MCF 10A (cell line): ENCODE results near the gene SLC25A48. TPM values are rescaled to one million over a fixed set of nuclear protein-coding genes. Genes with fewer than 3 reads are reported as not detected.

Source experiments
- Bru-seq: library from RNA; stranded (reverse); fragments of 400-500 nt; gene quantifications from one replicate; lab custom pipeline; 2021; lab: Mats Ljungman, UMichigan
- BruChase-seq, 2 experiments: library from RNA; stranded (reverse); fragments of 400-500 nt; gene quantifications; one replicate each; lab custom pipeline; 2021; lab: Mats Ljungman, UMichigan
- BruUV-seq: library from RNA; stranded (reverse); fragments of 400-500 nt; replicated peaks from 2 replicates; lab custom pipeline; 2021; lab: Mats Ljungman, UMichigan
- CTCF ChIA-PET: fragments of 300-600 bp; sonication (Branson Sonifier 250); formaldehyde crosslinking; extraction: SDS; loops from one replicate; lab custom pipeline; 2021; ENCODE audit warnings: antibody characterized with exemption, inconsistent platforms; lab: Yijun Ruan, JAX
- POLR2A ChIA-PET: fragments of 300-600, 350-650 bp; sonication (Branson Sonifier 250); formaldehyde crosslinking; extraction: SDS; loops from one replicate; lab custom pipeline; 2020; ENCODE audit warnings: antibody characterized with exemption, inconsistent platforms; lab: Yijun Ruan, JAX
- DNase-seq: peaks from one replicate; pipeline ENCODE4 v3.0.0-alpha.2; 2018; ENCODE audit not compliant: unreplicated experiment
- H3K27ac Mint-ChIP-seq: one replicate; pipeline ENCODE4 v1.8.0; 2022; ENCODE audit warnings: mild to moderate bottlenecking, low read depth, mixed read lengths; ENCODE audit not compliant: unreplicated experiment
- H3K27me3 Mint-ChIP-seq: one replicate; pipeline ENCODE4 v1.8.0; 2022; ENCODE audit warnings: mixed read lengths; ENCODE audit not compliant: insufficient read depth, unreplicated experiment
- H3K36me3 Mint-ChIP-seq: one replicate; pipeline ENCODE4 v1.8.0; 2022; ENCODE audit warnings: mild to moderate bottlenecking, moderate library complexity, mixed read lengths; ENCODE audit not compliant: insufficient read depth, unreplicated experiment
- H3K4me1 Mint-ChIP-seq: one replicate; pipeline ENCODE4 v1.8.0; 2022; ENCODE audit warnings: mixed read lengths; ENCODE audit not compliant: insufficient read depth, unreplicated experiment
- H3K4me3 Mint-ChIP-seq: one replicate; pipeline ENCODE4 v1.8.0; 2022; ENCODE audit warnings: mild to moderate bottlenecking, moderate library complexity, mixed read lengths; ENCODE audit not compliant: unreplicated experiment
- H3K9me3 Mint-ChIP-seq: one replicate; pipeline ENCODE4 v1.8.0; 2022; ENCODE audit warnings: mixed read lengths; ENCODE audit not compliant: unreplicated experiment
- CTCF ChIP-seq: fragments of 200-600 bp; IDR thresholded peaks from one replicate; pipeline ENCODE4 v1.8.0; 2022; ENCODE audit warnings: antibody characterized with exemption, mild to moderate bottlenecking; ENCODE audit not compliant: unreplicated experiment
- intact Hi-C: fragments of 100-400 bp; cut with micrococcal nuclease; formaldehyde crosslinking; loops from 2 replicates; pipeline ENCODE4 v1.14.1; 2022
- long read RNA-seq: library from polyadenylated mRNA; stranded (forward); transcript quantifications from one replicate; pipeline ENCODE4 v2.0.0, GENCODE V29; 2022
- total RNA-seq: library from RNA; stranded (reverse); gene quantifications from 2 replicates; pipeline ENCODE4 v1.2.3, GENCODE V29; 2022

SLC25A48 gene, protein sequence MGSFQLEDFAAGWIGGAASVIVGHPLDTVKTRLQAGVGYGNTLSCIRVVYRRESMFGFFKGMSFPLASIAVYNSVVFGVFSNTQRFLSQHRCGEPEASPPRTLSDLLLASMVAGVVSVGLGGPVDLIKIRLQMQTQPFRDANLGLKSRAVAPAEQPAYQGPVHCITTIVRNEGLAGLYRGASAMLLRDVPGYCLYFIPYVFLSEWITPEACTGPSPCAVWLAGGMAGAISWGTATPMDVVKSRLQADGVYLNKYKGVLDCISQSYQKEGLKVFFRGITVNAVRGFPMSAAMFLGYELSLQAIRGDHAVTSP
- total RNA-seq (not detected in 2 replicates), Bru-seq, nascent RNA (not detected), BruChase-seq, experiment 1, labeled RNA remaining after a 6-hour chase (percentile 1 among the genes with signal in this experiment), BruChase-seq, experiment 2, labeled RNA remaining after a 2-hour chase (percentile 3 among the genes with signal in this experiment)
- long read RNA-seq = 0 reads

DNA sequence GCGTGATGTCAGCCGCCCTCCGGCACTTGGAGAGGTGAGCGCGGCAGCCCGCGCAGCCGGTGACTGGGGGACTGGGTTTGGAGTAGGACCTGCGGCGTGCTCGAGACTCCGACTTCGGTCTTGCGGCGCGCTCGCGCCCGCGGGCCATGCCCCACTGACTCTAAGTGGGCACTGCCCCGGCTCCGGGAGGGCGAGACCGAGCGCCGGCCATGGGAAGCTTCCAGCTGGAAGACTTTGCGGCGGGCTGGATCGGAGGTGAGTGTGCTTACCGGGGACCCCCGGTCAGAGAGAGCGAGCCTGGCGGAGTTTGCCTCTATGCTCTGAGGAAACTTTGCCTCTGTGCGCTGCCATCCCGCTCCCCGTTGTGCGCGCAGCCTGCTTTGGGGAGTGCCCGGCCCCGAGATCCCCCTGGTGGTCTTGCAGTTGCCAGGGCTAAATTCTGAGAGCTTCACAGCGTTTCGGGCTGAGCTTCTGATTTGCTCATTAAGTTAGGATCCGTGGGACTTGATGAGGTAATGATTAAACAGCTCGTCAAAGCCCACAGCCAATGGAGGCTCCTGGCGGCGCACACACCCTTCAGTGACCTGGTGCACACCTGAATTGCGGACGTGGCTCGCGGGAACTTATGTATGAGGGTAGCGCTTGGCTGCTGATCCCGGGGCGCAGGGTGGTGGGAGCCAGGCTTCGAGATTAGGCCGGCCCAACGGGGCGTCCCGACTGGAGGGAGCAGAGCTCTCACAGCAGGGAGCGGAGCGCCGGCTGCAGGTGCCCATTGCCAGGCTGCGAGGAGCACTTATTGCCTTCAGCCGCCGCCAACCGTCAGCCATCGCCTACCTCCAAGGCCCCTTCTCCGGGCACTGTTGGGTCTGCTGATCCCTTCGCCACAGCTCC is at the start of gene SLC25A48:
TSS of gene SLC25A48 (plus strand) at position 25 of the 891 bp plus-strand sequence. CDS start at position 210, 185 bp downstream.
- H3K4me1 Mint-ChIP-seq = peaks cover 5% of the 10 kb centered on the region
- peaks cover 77% of the 10 kb centered on the region for H3K27me3 Mint-ChIP-seq
- POLR2A ChIA-PET = interaction anchor here (0.6 kb wide), 1 partner anchor 275 kb away, joined by 3 read pairs; no protein-coding TSS in a partner anchor
- TF ChIP-seq CTCF = peak; percentile 73
- no peak within 1 kb of the TSS for H3K27ac Mint-ChIP-seq
- no peaks in the 10 kb centered on the region for H3K36me3 Mint-ChIP-seq
- peak within 1 kb of the TSS; percentile 48 for H3K4me3 Mint-ChIP-seq
- BruUV-seq = no TSS peak
- DNase-seq = no peak
- intact Hi-C loops = no loop called here
- CTCF ChIA-PET = interaction anchor here (0.6 to 12.2 kb wide), 21 partner anchors 8 to 1407 kb away, joined by 3 to 482 read pairs (median 4); no protein-coding TSS in a partner anchor
- H3K9me3 Mint-ChIP-seq = no peaks in the 10 kb centered on the region

- Mint-ChIP-seq H3K4me1 (peaks cover 5% of the 10 kb centered on the region), H3K9me3 (no peaks in the 10 kb centered on the region), H3K27me3 (peaks cover 65% of the 10 kb centered on the region), H3K36me3 (no peaks in the 10 kb centered on the region), H3K4me3 (no peak overlapping the region), H3K27ac (no peak overlapping the region)
- intact Hi-C loops = no loop called here
- DNase-seq = no peak
- no TSS peak for BruUV-seq
- ChIA-PET POLR2A (no interaction called here), CTCF (interaction anchor here (0.7 kb wide), 1 partner anchor 268 kb away, joined by 4 read pairs; no protein-coding TSS in a partner anchor)
- TF ChIP-seq CTCF = no peak
Measured at GRCh38 chr5:135800656-135801055, 33.8 kb upstream of the SLC25A48 start.

GRCh38 chr5:135810188-135810943 is 24.1 kb upstream of the SLC25A48 start:
- Mint-ChIP-seq H3K27ac (no peak overlapping the region), H3K4me3 (no peak overlapping the region), H3K36me3 (no peaks in the 10 kb centered on the region), H3K4me1 (no peaks in the 10 kb centered on the region), H3K9me3 (no peaks in the 10 kb centered on the region), H3K27me3 (peaks cover 33% of the 10 kb centered on the region)
- ChIA-PET POLR2A (no interaction called here), CTCF (interaction anchor here (0.6 to 1.1 kb wide), 5 partner anchors 19 to 259 kb away, joined by 3 to 4 read pairs (median 3); no protein-coding TSS in a partner anchor)
- intact Hi-C loops = no loop called here
- BruUV-seq = no TSS peak
- DNase-seq = no peak
- TF ChIP-seq CTCF = no peak
